ENCODE data around the gene GSTO2. TPM values are rescaled to one million over a fixed set of nuclear protein-coding genes. Genes with fewer than 3 reads are reported as not detected.
A peak's percentile ranks its signal among the peaks of the same experiment; 100 is the strongest.

GSTO2 gene
- total and polyA plus RNA-seq, 2 of the 13 experiments (the other 11 are each of a cell fraction or from before 2014, with no cell fraction given): 2.1 to 7.9 TPM

GRCh38 chr10:104231784-104232612, 37.0 kb upstream of the GSTO2 start, which contains the start of gene CFAP43 (continued):
- peak; percentile 82 for TF ChIP-seq TFDP1 (CRISPR knock-in tag; IDR thresholded peaks at IDR 0.05; ENCODE audit: borderline replicate concordance)
- peak; percentile 91 for TF ChIP-seq ZMYM4 (CRISPR knock-in tag; IDR thresholded peaks at IDR 0.05)
- TF ChIP-seq LBX2 (CRISPR knock-in tag; IDR thresholded peaks at IDR 0.05; ENCODE audit: borderline replicate concordance): peak; percentile 84; the same call in 1 of the 2 replicates
- no peak for TF ChIP-seq RELA (CRISPR knock-in tag; IDR thresholded peaks at IDR 0.05)
- peak; percentile 82; the same call in 1 of the 2 replicates for TF ChIP-seq CSRNP1 (CRISPR knock-in tag; IDR thresholded peaks at IDR 0.05)
- TF ChIP-seq SMAD1 (CRISPR knock-in tag; IDR thresholded peaks at IDR 0.05; ENCODE audit: borderline replicate concordance, low read depth): peak; percentile 28; the same call in 1 of the 2 replicates
- TF ChIP-seq TCF12 (IDR thresholded peaks at IDR 0.05): no peak
- TF ChIP-seq TCF12 (CRISPR knock-in tag; IDR thresholded peaks at IDR 0.05): no peak
- TF ChIP-seq DR1 (CRISPR knock-in tag; IDR thresholded peaks at IDR 0.05): 0 out of 2 replicates have a peak, but pooled peaks have one; percentile 45
- peak; percentile 69; the same call in 1 of the 2 replicates for TF ChIP-seq ZNF274 (CRISPR knock-in tag; IDR thresholded peaks at IDR 0.05)
- no peak for TF ChIP-seq SOX5 (CRISPR knock-in tag; IDR thresholded peaks at IDR 0.05; ENCODE audit: borderline replicate concordance)
- no peak for TF ChIP-seq ZBTB20 (CRISPR knock-in tag; IDR thresholded peaks at IDR 0.05; ENCODE audit: borderline replicate concordance, low read depth)
- TF ChIP-seq CREB1 (IDR thresholded peaks at IDR 0.05): 0 out of 2 replicates have a peak, but pooled peaks have one; percentile 30
- no peak; the same call in 1 of the 2 replicates for TF ChIP-seq CREB1 (CRISPR knock-in tag; IDR thresholded peaks at IDR 0.05)
- no peak for TF ChIP-seq MATR3 (CRISPR knock-in tag; IDR thresholded peaks at IDR 0.05)
- no peak; the same call in 1 of the 2 replicates for TF ChIP-seq E2F5 (CRISPR knock-in tag; conservative IDR thresholded peaks at IDR 0.05)
- peak; percentile 86 for TF ChIP-seq ERF (CRISPR knock-in tag; IDR thresholded peaks at IDR 0.05)
- 0 out of 2 replicates have a peak, but pooled peaks have one; percentile 4 for TF ChIP-seq CCDC6 (CRISPR knock-in tag; IDR thresholded peaks at IDR 0.05)
- peak; percentile 95 for TF ChIP-seq FOXK1 (CRISPR knock-in tag; IDR thresholded peaks at IDR 0.05; ENCODE audit: borderline replicate concordance, low read depth)
- no peak for TF ChIP-seq TBL1XR1 (IDR thresholded peaks at IDR 0.05; ENCODE audit: borderline replicate concordance, low read length, partially characterized antibody)
- peak; percentile 75; the same call in 1 of the 2 replicates for TF ChIP-seq ZNF782 (CRISPR knock-in tag; IDR thresholded peaks at IDR 0.05; ENCODE audit: borderline replicate concordance)
- TF ChIP-seq ATRX (CRISPR knock-in tag; IDR thresholded peaks at IDR 0.05; ENCODE audit: borderline replicate concordance): no peak
- peak; percentile 23 for TF ChIP-seq RBM22 (optimal IDR thresholded peaks at IDR 0.05; ENCODE audit: low read length)
- TF ChIP-seq KDM5A (IDR thresholded peaks at IDR 0.05; ENCODE audit: borderline replicate concordance, low read length): peak; percentile 49; the same call in 1 of the 2 replicates
- peak; percentile 39; the same call in 1 of the 2 replicates for TF ChIP-seq MIER3 (CRISPR knock-in tag; IDR thresholded peaks at IDR 0.05; ENCODE audit: borderline replicate concordance)

All from HepG2 (cell line).